PFSK-1 (cell line): ENCODE results near the gene SCUBE1.

Experiments used
- POLR2AphosphoS5 ChIP-seq: IDR thresholded peaks from 2 replicates; pipeline ENCODE4 v1.6.1; 2012; ENCODE audit warnings: low read depth, mild to moderate bottlenecking, control low read depth, low read length, moderate library complexity
- REST ChIP-seq, 2 experiments: IDR thresholded peaks; 2 replicates each; pipeline versions ENCODE4 v1.6.1 to v1.8.0; 2011 to 2012; ENCODE audit warnings: low read depth in 2 of 2, low read length in 2 of 2, control low read depth in 1 of 2, inconsistent platforms in 1 of 2, mild to moderate bottlenecking in 1 of 2, moderate library complexity in 1 of 2; ENCODE audit not compliant: insufficient read depth in 1 of 2
- TAF1 ChIP-seq: IDR thresholded peaks from 2 replicates; pipeline ENCODE4 v1.6.1; 2012; ENCODE audit warnings: low read length, control low read depth, borderline replicate concordance; ENCODE audit not compliant: insufficient read depth

- TF ChIP-seq TAF1 (no peak), REST (IDR thresholded peaks at IDR 0.05; ENCODE audit: insufficient read depth in 1 of 2, low read depth in 2 of 2, low read length in 2 of 2) (no peak), POLR2AphosphoS5 (no peak)
Observed at GRCh38 chr22:43151251-43152002, 191.7 kb downstream of the SCUBE1 start, which contains the start of gene TSPO.
